Sigmoid colon (tissue), 4 donors: ENCODE results near the gene XYLT1.

Experiments used
- CTCF ChIP-seq, 4 experiments: fragments of 450-650 bp in 3 of 4; fragments of 200-600 bp in 1 of 4; IDR thresholded peaks; one replicate each; pipeline ENCODE4 v1.5.1; 2016 to 2019; ENCODE audit warnings: antibody characterized with exemption in 4 of 4, mild to moderate bottlenecking in 3 of 4, moderate library complexity in 2 of 4
- EP300 ChIP-seq, 4 donors: sonication (generic); formaldehyde crosslinking; IDR thresholded peaks; one replicate each; pipeline ENCODE4 v1.6.1; 2017; ENCODE audit warnings: antibody characterized with exemption in 4 of 4
- POLR2A ChIP-seq, 2 donors: fragments of 450-650 bp; IDR thresholded peaks; one replicate each; pipeline ENCODE4 v1.6.1; 2016; ENCODE audit warnings: antibody characterized with exemption in 2 of 2, mild to moderate bottlenecking in 2 of 2, moderate library complexity in 2 of 2
- POLR2AphosphoS5 ChIP-seq, 4 donors: sonication (generic); formaldehyde crosslinking; IDR thresholded peaks; one replicate each; pipeline ENCODE4 v1.6.1; 2017; ENCODE audit warnings: antibody characterized with exemption in 4 of 4

- TF ChIP-seq CTCF (IDR thresholded peaks at IDR 0.05) = no peak
- no peak for TF ChIP-seq POLR2AphosphoS5 (IDR thresholded peaks at IDR 0.05)
- TF ChIP-seq POLR2A (IDR thresholded peaks at IDR 0.05) = no peak
- no peak for TF ChIP-seq EP300 (IDR thresholded peaks at IDR 0.05)
These were observed 166.7 kb downstream of the XYLT1 start for GRCh38 chr16:17304106-17304490.
